ENCODE measurements around the gene OR5AR1. TPM values are rescaled to one million over a fixed set of nuclear protein-coding genes. Genes with fewer than 3 reads are reported as not detected.
"Not testable (repeated sequence)": the region's sequence is repeated elsewhere in the genome, so short reads cannot be mapped to it uniquely, and the experiment has no call there.

Gene OR5AR1
- not detected for total RNA-seq

- no peak for DNase-seq (ENCODE audit: low spot score)
These were observed at the start of gene OR5AR1 for GRCh38 chr11:56663386-56663785. OR5AR1 (plus strand) TSS chr11:56663686; CDS start chr11:56663686, 0 bp downstream.

GRCh38 chr11:56624661-56625110 lies 38.8 kb upstream of the OR5AR1 start:
- DNase-seq (ENCODE audit: low spot score): no peak

- DNase-seq (ENCODE audit: low spot score): no peak
These were observed 37.5 kb upstream of the OR5AR1 start for GRCh38 chr11:56625946-56626345.

GRCh38 chr11:56632329-56632728 lies 31.2 kb upstream of the OR5AR1 start:
- DNase-seq (ENCODE audit: low spot score): no peak

GRCh38 chr11:56636861-56637260 lies 26.6 kb upstream of the OR5AR1 start:
- DNase-seq (ENCODE audit: low spot score): no peak

- no peak for DNase-seq (ENCODE audit: low spot score)
These were observed 26.0 kb upstream of the OR5AR1 start for GRCh38 chr11:56637500-56637899.

GRCh38 chr11:56642339-56642738 lies 21.1 kb upstream of the OR5AR1 start, which contains the start of gene OR5AP2:
OR5AP2 (minus strand) TSS chr11:56642439; CDS start chr11:56642439, 0 bp downstream.
- DNase-seq (ENCODE audit: low spot score): no peak

- DNase-seq (ENCODE audit: low spot score): no peak
These were observed 3.7 kb upstream of the OR5AR1 start for GRCh38 chr11:56659755-56660154.

GRCh38 chr11:56670984-56671383 lies 7.5 kb downstream of the OR5AR1 start:
- no peak for DNase-seq (ENCODE audit: low spot score)

- DNase-seq (ENCODE audit: low spot score): no peak
These were observed 25.1 kb downstream of the OR5AR1 start for GRCh38 chr11:56688554-56689100.

- not testable (repeated sequence) for DNase-seq (ENCODE audit: low spot score)
These were observed 27.7 kb downstream of the OR5AR1 start for GRCh38 chr11:56691179-56691578.

- DNase-seq (ENCODE audit: low spot score): no peak
These were observed 29.9 kb downstream of the OR5AR1 start for GRCh38 chr11:56693428-56693827.

GRCh38 chr11:56698795-56699194 lies 35.3 kb downstream of the OR5AR1 start, which contains the start of gene OR9G1:
OR9G1 (plus strand) TSS chr11:56699095; CDS start chr11:56700388, 1,293 bp downstream.
- no peak for DNase-seq (ENCODE audit: low spot score)

- no peak for DNase-seq (ENCODE audit: low spot score)
These were observed 36.9 kb downstream of the OR5AR1 start for GRCh38 chr11:56700242-56700913.

- no peak for DNase-seq (ENCODE audit: low spot score)
These were observed 37.5 kb downstream of the OR5AR1 start for GRCh38 chr11:56700914-56701485.

- no peak for DNase-seq (ENCODE audit: low spot score)
These were observed 42.4 kb downstream of the OR5AR1 start for GRCh38 chr11:56705784-56706396.

- no peak for DNase-seq (ENCODE audit: low spot score)
These were observed 43.0 kb downstream of the OR5AR1 start for GRCh38 chr11:56706486-56706885.

GRCh38 chr11:56714206-56714605 lies 50.7 kb downstream of the OR5AR1 start:
- no peak for DNase-seq (ENCODE audit: low spot score)
